Fibroblast of peridontal ligament (primary cell): ENCODE measurements around the gene ANKRD50.

ENCODE experiments used
- DNase-seq: peaks from one replicate; pipeline ENCODE4 v3.0.0-alpha.2; 2010; ENCODE audit errors: extremely low read depth

The ANKRD50 gene

DNA sequence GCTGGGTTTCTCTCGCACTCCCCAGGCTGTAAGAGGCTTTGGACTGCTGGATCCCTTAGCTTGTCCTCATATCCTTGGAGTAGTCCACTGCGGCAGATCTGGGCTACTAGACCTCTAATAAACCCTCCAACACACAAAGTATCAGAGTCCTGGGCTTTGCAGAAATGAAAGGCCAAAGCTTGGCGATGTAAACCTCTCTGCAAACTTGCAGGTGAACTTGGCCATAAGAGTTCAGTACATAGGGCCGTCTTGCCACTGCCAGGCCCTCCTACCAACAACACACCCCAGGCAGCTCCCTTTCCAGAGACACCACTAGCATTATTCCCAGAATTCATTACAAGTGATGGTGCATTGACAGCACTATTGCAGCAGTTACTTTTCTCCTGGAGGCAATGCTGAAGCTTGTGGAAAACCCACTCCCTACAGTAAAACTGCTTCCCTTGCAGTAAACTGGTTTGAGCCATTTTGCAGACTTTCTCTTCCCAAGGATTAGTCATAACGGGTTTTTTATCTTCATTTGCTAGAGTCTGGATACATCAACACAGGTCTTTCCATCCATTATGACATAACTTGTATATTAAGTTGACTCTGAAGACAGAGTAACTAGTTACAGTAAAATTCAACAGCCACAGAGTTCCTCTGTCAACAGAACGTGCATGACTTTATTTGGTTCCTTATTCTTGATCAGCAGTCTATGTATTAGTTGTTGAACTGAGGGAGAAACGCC is 2.4 kb downstream of the ANKRD50 start:
- peak; percentile 22 for DNase-seq

DNA sequence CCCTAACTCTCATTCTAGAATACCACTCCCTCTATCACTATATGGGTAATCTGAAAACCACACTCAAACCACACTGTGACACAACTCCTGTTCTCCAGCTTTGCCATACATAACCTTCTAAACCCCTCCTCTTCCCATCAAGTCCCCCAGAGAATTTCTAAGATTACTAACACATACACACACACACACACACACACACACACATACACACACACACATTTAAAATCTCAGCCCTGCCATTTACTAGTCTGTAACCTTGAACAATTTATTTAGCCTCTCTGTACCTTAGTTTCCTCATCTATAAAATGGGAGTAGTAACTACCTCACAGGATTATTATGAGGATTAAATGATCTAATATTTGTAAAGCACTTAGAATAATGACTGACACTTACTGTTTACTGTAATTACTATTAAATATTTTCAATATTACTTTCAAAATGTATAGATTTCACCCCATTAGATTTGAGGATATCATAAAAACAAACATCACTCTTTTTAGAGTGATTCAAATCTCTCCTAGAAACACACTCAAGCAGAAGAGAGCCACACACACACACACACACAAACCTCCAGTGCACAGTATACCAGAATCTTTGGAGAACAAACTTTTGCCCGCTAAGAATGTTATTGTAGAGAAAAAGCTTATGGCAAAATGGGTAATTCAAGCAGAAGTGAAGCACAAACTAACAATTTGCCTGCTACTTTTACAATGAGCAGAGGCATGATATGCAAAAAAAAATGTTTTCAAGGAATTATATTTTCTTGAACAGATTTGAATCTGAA is 3.8 kb downstream of the ANKRD50 start:
- DNase-seq, result peak; percentile 48

DNA sequence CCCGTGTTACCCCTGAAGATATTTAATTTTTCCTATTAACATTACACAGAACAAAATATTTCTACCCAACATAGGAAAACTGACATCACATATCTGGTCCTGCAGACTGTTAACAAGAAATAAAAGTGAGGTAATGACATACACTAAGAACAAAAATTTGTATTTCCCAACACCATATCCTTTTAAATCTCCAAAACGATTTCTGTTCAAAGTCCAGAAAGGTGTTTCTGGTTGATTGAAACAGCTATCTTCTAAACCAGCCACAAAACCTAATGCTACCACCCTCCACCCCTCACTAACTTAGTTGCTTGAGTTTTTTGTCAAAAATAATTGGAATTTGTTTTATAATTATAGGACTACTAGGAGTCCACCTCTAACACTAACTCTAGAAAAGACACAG is 7.1 kb downstream of the ANKRD50 start:
- no peak for DNase-seq

DNA sequence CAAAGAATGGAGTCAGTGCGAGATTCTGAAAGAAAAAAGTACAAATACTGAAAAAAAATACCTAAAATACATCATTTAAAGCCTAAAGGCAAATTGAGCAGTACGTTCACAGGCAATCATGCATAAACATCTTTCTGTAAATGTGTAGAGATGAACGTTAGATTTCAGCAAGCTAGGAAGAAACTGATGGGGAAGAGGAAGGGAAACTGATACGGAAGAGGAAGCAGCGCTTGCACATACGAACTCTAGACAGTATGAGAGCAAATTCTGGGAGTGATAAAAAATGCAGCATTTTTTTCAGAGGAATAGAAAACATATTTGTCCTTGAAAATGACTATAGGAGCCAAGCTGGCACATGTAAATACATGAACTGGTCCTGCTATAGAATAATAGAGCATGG is 9.4 kb downstream of the ANKRD50 start:
- no peak for DNase-seq

DNA sequence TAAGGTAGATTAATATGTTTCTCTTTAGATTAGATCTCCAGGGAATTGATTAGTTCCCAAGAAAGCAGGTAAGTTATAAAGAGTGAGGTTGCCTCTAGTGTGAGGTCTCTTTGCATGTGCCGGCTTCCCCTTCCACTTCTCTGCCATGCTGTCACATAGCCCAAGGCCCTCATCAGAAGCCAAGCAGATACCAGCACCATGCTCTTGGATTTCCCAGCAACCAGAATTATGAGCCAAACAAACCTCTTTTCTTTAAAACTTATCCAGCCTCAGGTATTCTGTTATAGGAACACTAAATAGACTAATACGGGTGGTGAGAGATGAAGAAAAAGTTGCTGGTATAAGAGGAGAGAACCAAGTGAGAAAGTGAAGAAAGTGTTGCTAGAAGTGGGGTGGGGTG is 15.1 kb downstream of the ANKRD50 start:
- no peak for DNase-seq

DNA sequence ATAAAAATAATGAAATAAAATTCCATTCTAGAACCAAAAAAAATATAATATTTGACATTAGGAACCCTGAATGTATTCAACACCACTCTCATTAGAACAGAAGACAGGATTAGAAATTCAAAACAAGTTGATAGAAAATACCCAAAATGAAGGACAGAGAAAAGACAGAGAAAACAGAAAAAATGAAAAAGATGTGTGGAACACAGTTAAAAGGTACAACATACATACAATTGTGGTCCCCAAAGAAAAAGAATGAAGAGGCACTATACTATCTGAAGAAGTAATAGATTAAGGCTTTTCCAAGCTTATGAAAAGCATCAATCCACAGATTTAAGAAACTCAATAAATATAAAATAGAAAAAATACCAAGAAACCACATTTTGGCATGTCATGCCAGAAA is 16.4 kb downstream of the ANKRD50 start:
- no peak for DNase-seq

DNA sequence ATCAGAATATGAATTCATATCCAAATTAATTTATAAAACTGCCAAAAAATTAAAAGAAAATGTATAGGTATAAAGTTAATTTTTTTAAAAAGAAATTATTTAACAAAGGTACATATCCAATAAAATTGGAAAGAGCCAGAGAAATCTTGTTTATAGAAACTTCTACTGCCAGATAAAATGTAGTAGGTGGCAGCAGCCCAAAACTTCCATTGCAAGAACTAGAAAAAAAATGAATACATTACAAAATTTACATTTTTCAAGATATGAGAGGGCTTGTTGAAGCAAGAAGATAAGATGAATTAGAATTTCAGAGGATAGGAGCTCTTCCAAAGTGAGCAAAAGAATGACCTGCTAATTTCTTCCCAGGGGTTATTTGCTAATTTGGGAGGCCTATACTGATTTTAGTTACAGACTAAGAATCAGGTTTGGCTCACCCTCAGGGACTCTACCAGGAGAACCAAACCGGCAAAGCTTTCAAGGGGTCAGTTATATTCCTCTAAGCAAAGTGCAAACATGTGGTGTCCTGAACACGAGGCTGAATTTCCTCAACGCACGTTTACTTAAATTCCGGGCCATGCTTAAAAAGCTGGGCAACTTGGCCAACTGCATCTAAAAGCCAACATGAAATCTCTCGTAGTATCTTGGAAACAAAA is 17.5 kb downstream of the ANKRD50 start:
- DNase-seq, result peak; percentile 45

DNA sequence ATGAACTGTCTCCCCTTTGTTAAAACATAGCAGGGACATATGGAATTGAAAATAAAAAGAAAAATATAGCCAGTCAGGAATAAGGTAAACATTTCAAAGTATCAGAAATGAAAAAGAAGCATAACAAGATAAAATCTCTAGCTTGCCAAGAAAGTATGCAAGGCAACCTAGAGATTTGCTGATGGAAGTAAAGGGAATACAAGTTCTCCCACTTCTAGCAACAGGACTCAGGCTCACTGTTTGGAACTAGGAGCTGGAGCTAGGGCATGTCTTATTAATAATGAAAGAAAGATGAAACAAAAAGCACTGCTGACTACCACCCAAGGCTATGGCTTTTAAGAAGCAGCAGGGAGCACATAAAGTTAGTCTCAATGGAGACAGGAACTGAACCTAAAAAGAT is 18.2 kb downstream of the ANKRD50 start:
- no peak for DNase-seq

DNA sequence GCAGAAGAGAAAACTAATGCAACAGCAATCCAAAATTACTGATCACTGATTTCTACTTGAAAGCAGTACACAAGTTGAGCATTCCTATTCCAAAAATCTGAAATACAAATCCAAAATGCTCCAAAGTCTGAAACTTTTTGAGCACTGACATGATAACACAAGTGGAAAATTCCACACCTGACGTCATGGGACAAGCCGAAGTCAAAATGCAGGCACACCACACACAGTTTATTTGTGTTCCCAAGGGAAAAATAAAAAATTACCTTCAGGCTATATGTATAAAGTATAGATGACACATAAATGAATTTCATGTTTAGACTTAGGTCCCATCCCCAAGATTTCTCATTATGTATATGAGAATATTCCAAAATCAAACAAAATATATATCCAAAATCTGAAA is 20.7 kb downstream of the ANKRD50 start:
- DNase-seq, result no peak

DNA sequence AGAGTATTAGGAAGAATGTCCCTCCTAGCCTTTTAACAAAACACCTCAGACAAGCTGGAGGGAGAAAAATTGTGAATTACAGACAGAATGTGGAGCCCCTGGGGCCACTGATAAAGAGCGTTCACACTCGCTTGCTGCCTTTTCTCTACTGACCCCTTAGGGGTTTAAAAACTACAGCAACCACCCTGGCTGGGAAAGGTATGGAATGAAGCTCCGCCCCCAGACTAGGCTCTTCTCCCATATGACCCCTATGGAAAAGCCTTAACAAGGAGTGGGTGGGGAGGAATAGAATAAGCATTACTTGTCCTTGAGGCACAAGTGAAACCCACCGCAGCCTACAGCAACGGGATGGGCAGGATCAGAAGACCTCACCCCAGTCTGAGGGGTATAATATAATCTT is 26.3 kb downstream of the ANKRD50 start:
- no peak for DNase-seq

DNA sequence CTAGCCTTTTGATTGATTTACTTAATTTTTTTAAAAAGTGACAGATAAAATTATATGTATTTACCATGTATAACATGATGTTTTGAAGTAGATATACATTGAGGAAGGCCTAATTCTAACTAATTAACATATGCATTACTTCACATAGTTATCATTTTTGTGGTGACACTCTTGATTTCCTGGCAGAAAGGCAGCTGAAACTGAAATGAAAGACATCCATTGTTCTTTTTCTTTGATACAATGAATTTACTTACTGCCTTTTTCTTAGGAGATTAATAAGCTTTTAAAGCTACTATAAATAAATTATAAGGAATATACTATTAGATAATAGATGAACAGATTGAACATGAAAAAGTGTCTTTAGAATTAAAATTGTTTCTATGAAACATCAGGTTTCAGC is 26.7 kb downstream of the ANKRD50 start:
- DNase-seq, result no peak

DNA sequence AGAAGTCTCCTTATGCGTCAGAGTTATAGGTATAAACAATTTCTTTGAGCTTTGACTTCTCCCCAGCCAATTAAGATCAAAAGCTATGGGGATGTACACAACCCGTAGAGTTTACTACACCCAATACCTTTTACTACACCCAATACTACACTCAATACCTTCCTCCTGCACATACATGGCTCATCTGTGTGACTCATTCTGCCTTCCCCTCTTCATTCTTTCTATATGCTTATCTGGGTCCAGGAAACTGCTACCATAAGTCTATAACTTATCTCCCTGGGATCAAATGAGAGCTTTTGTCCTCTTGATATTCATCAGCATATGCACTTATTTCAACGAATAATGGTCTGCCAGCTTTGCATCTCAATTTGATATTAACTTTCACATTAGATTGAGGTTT is 28.2 kb downstream of the ANKRD50 start:
- DNase-seq, result no peak

DNA sequence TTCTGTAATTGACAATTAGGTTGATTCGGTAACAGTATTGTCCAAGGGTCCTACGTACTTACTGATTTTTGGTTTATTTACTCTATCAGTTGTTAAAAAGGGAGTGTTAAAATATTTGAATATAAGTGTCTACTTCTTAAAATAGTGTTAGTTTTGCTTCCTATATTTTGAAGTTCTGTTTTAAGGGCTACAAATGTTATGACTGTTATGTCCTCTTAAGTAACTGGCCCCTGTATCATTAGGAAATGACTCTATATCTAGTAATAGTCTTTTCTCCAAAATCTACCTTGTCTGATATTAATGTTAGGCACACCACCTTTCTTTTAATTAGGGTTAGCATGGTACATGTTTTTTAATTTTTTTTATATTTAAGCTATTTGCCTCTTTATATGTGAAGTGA is 30.1 kb downstream of the ANKRD50 start:
- no peak for DNase-seq

DNA sequence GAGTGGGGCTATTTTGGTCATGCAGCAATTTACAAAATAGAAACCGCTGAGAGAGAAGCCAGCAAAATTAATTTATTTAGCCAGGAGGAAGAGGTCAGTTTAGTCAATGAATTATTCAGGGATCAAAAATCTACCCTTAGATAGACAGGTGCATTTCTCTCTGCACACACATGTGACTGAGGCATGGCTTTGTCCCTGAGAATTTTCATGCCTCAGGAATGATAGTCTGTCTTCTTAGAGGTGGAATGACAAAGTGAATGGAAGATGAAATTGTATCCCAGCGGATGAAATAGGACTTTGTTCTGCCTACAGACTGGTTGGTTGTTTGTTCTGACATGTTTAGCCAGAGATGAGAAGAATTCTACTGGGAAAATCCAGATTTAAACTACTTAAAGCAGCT is 46.0 kb downstream of the ANKRD50 start:
- no peak for DNase-seq

DNA sequence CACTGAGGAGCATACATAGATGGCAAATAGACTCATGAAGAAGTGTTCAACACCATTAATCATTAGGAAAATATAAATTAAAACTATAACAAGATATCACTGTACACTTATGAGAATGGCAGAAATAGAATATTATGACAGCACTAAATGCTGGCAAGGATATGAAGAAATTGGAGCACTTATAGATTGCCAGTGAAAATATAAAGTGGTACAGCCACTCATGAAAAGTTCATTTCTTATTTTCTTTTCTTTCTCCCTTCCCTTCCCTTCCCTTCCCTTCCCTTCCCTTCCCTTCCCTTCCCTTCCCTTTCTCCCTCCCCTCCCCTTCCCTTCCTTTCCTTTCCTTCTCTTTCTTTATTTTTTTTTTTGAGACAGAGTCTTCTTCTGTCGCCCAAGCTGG is 53.7 kb downstream of the ANKRD50 start:
- DNase-seq, result no peak

DNA sequence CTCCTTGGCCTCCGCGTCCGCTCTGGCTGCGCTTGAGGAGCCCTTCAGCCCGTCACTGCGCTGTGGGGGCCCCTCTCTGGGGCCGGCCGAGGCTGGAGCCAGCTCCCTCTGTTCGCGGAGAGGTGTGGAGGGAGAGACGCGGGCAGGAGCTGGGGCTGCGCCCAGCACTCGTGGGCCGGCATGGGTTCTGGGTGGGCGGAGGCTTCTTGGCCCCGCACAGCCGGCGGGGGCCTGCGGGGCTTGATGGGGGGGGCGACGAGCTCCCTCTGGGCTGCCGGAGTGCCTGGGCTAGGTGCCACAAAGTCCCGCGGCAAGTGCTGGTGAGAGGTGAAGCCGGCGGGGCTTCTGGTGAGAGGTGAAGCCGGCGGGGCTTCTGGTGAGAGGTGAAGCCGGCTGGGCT is 61.9 kb downstream of the ANKRD50 start:
- DNase-seq, result no peak

DNA sequence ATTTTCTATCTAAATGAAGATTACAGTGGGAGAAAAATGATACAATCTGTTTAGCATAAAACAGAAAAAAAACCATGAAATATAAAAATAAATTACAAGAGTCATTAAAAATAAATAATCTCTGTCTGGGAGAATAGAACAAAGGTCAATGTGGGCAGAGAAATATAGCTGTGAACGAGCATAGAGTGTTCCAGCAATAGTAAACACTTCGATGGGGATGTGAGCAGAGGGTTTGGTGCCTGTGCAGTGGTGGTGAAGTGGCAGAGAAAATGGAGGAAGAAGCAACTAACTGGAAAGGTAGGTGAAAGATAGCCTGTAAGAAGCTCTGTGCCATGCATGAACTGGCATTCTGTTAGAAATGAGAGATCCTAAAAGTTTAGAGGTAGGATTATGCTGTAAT is 64.9 kb downstream of the ANKRD50 start:
- DNase-seq, result no peak

DNA sequence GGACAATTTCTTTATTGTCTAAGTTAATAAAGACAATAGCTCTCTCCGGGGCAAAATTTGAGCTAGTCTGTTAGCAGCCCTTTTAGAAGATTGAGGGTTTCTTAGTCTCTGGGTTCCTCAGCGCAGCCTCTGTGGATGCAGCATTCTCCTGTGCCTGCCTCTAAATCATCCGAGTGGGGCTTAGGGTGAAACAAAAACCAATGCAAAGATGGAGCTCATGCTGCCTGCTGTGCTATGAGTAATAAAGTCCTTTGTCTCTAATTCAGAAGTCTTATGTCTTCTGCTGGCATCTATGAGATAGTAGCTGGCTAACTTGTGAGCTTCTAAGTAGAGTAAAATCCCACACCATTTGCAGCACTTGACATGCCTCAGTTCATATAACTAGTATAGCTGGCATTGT is 67.9 kb downstream of the ANKRD50 start:
- no peak for DNase-seq

DNA sequence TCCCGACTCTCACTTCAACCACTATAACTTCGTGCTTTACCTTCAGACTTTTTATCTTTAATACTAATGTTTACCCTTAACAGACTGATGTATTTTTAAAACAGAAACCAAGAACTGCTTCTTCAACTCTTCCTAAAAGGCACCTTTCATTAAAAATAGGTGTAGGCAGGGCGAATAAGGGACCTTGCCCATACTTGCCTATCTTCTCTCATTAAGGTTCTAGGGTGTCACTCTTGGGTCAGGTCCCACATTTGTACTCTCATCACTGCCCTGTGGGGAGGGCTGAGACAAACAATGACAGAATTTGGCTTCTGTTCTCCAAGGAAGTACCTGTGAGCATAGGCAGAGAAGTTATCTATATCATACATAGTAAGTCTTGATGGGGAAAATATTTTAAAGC is 69.7 kb downstream of the ANKRD50 start:
- no peak for DNase-seq

DNA sequence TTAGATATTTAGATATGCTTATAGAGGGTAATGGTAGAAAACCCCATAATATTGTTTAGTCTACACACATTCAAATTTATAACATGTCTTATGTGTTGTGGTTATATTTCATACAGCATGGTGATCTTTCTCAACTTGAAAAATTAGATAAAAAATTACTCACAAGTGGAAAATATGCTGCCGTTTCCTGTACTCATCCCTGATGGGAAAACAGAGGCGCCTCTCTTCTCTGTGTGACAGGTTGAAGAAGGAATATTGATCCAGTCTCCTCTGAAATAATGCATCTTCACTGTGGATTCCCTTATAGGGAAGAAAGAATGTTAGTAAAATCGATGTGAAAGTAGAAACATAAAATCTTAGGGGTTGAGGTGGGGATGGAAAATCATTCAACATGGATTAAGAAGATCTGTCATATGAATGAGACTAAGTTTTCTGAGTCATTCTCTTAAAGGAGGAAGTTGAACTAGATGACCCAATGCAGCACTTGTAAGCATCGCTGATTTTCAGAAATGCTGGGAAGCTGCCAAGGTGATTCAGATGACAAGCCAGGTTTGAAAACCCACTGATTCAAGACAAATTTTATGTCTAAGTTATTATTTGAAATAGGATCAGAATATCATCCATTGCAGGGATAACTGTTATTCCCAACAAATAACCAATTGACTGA is 70.7 kb downstream of the ANKRD50 start:
- DNase-seq, result peak; percentile 87

DNA sequence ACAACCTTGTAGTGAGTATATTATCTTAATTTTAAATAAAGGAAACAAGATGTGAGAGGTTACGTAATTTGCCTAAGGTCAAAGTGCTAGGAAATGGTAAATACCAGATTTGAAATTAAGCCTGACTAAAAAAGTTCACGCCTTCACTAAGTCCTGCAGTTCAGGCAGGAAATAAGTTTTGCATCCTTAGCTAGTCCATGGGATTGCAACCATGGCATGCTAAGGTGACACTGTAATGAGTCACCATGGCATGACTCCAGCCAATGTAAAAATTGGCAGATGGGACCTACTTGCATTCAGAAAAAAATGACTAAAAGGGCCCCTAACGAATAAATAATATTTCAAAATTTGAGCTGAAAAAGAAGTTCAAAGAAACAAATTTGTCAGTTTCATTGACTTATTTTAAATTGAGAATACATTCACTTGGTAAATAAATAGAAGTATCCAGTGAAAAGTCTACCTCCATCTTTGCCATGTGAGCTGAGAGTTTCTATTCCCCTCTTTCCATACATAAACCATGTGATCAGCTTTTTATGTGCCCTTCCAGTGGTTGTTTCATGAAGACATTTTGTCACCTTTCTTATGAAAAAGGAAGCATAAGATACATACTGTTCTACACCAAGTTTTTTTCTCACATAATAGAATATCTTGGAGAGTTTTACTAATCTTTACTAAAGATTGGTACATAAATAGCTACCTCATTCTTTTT is 72.4 kb downstream of the ANKRD50 start:
- peak; percentile 68 for DNase-seq

DNA sequence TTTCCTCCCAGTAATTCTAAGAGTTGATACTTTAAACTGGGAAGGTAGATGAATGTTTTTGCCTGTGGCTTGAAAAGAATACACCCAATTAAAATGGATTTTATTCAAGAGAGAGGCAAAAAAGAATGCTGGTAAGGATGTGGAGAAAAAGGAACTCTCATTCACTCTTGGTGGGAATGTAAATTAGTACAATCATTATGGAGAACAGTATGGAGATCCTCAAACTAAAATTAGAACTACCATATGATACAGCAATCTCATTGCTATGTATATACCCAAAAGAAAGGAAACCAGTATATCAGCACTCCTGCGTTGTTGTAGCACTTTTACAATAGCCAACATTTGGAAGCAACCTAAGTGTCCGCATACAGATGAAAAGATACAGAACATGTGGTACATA is 75.2 kb downstream of the ANKRD50 start:
- DNase-seq, result no peak
